Liver (tissue), 9 donors: ENCODE measurements around the gene LDLR. TPM values are rescaled to one million over a fixed set of nuclear protein-coding genes. Genes with fewer than 3 reads are reported as not detected.

Experiments used
- DNase-seq: peaks from one replicate; pipeline ENCODE4 v3.0.0-alpha.2; 2017; ENCODE audit warnings: low spot score
- H3K27ac ChIP-seq, 2 donors: one replicate each; pipeline ENCODE4 v1.7.0; 2013; ENCODE audit warnings: inconsistent platforms in 2 of 2, low read length in 2 of 2, control low read depth in 1 of 2, low read depth in 1 of 2, mild to moderate bottlenecking in 1 of 2
- H3K27me3 ChIP-seq, 4 donors: one replicate each; pipeline versions ENCODE4 v1.6.1 to v1.7.0; 2013; ENCODE audit warnings: low read length in 3 of 4, inconsistent platforms in 1 of 4, mild to moderate bottlenecking in 1 of 4, moderate library complexity in 1 of 4; ENCODE audit not compliant: control insufficient read depth in 4 of 4, insufficient read depth in 4 of 4
- H3K36me3 ChIP-seq, 4 donors: one replicate each; pipeline versions ENCODE4 v1.6.1 to v1.7.0; 2013; ENCODE audit warnings: low read length in 3 of 4, mild to moderate bottlenecking in 3 of 4, low read depth in 1 of 4, moderate library complexity in 1 of 4; ENCODE audit not compliant: control insufficient read depth in 4 of 4, insufficient read depth in 3 of 4
- H3K4me1 ChIP-seq, 4 donors: one replicate each; pipeline versions ENCODE4 v1.6.1 to v1.7.0; 2013; ENCODE audit warnings: low read length in 3 of 4, mild to moderate bottlenecking in 3 of 4, moderate library complexity in 1 of 4; ENCODE audit not compliant: control insufficient read depth in 4 of 4, insufficient read depth in 4 of 4
- H3K4me3 ChIP-seq, 3 donors: one replicate each; pipeline versions ENCODE4 v1.6.1 to v1.7.0; 2013; ENCODE audit warnings: low read length in 3 of 3, control low read depth in 1 of 3, low read depth in 1 of 3, mild to moderate bottlenecking in 1 of 3
- H3K9ac ChIP-seq, 2 donors: one replicate each; pipeline ENCODE4 v1.7.0; 2013; ENCODE audit warnings: low read length in 2 of 2, mild to moderate bottlenecking in 2 of 2, moderate library complexity in 2 of 2, control low read depth in 1 of 2, low read depth in 1 of 2
- H3K9me3 ChIP-seq, 4 donors: one replicate each; pipeline versions ENCODE4 v1.6.1 to v1.7.0; 2013; ENCODE audit warnings: low read length in 3 of 4; ENCODE audit not compliant: control insufficient read depth in 4 of 4
- FOXA1 ChIP-seq: IDR thresholded peaks from 2 replicates; pipeline ENCODE4 v1.6.1; 2016; ENCODE audit warnings: antibody characterized with exemption
- FOXA2 ChIP-seq: IDR thresholded peaks from 2 replicates; pipeline ENCODE4 v1.6.1; 2016; ENCODE audit warnings: antibody characterized with exemption
- GABPA ChIP-seq, 2 donors: IDR thresholded peaks in 1 of 2; conservative IDR thresholded peaks in 1 of 2; 2 replicates each; pipeline ENCODE4 v1.6.1; 2016; ENCODE audit warnings: antibody characterized with exemption in 2 of 2, mild to moderate bottlenecking in 1 of 2, moderate library complexity in 1 of 2
- HNF4A ChIP-seq, 2 donors: conservative IDR thresholded peaks; 2 replicates each; pipeline ENCODE4 v1.6.1; 2016; ENCODE audit warnings: antibody characterized with exemption in 2 of 2, mild to moderate bottlenecking in 2 of 2
- HNF4G ChIP-seq: IDR thresholded peaks from 2 replicates; pipeline ENCODE4 v1.6.1; 2016; ENCODE audit warnings: antibody characterized with exemption
- JUND ChIP-seq, 2 donors: IDR thresholded peaks; 2 replicates each; pipeline ENCODE4 v1.6.1; 2016; ENCODE audit warnings: antibody characterized with exemption in 2 of 2
- MAX ChIP-seq: IDR thresholded peaks from 2 replicates; pipeline ENCODE4 v1.6.1; 2016; ENCODE audit warnings: antibody characterized with exemption
- NR2F2 ChIP-seq: IDR thresholded peaks from 2 replicates; pipeline ENCODE4 v1.6.1; 2016; ENCODE audit warnings: antibody characterized with exemption
- RAD21 ChIP-seq, 2 donors: IDR thresholded peaks; 2 replicates each; pipeline ENCODE4 v1.6.1; 2016; ENCODE audit warnings: antibody characterized with exemption in 2 of 2, mild to moderate bottlenecking in 2 of 2
- RXRA ChIP-seq, 2 donors: IDR thresholded peaks; 2 replicates each; pipeline ENCODE4 v1.6.1; 2017 to 2018; ENCODE audit warnings: antibody characterized with exemption in 2 of 2, mild to moderate bottlenecking in 1 of 2
- SP1 ChIP-seq: IDR thresholded peaks from 2 replicates; pipeline ENCODE4 v1.6.1; 2018; ENCODE audit warnings: antibody characterized with exemption, mild to moderate bottlenecking
- TAF1 ChIP-seq: conservative IDR thresholded peaks from 2 replicates; pipeline ENCODE4 v1.6.1; 2016; ENCODE audit warnings: antibody characterized with exemption, mild to moderate bottlenecking
- YY1 ChIP-seq: IDR thresholded peaks from 2 replicates; pipeline ENCODE4 v1.6.1; 2016; ENCODE audit warnings: antibody characterized with exemption, mild to moderate bottlenecking
- WGBS: extraction: QIAGEN DNeasy Blood & Tissue Kit; methylation state at CpG from one replicate; pipeline ENCODE4 v1.1.7; 2013; 5-methylcytosine and 5-hydroxymethylcytosine counted together
- polyA plus RNA-seq, 2 donors: library from polyadenylated mRNA; stranded (reverse) in 1 of 2; unstranded in 1 of 2; fragments of 200-250 nt in 1 of 2; fragments of >200 nt in 1 of 2; fragmentation: Nextera tagmentation in 1 of 2; extraction: Ambion mirVana in 1 of 2; gene quantifications; one replicate each; pipeline versions ENCODE4 v1.2.1 to v1.2.3, GENCODE V29; 2013 to 2015
- total RNA-seq, 2 donors: library from RNA; depleted of rRNA; stranded (reverse); fragments of >200 nt; gene quantifications; one replicate each; pipeline ENCODE4 v1.2.3, GENCODE V29; 2014
- TF ChIP-seq, protein P1 (sequence below): IDR thresholded peaks from 2 replicates; pipeline ENCODE4 v1.6.1; 2016; ENCODE audit warnings: antibody characterized with exemption
- TF ChIP-seq, protein P2 (sequence below): IDR thresholded peaks from 2 replicates; pipeline ENCODE4 v1.6.1; 2016; ENCODE audit warnings: antibody characterized with exemption, mild to moderate bottlenecking
- TF ChIP-seq, protein P3 (sequence below): fragments of 150-350 bp; IDR thresholded peaks from 2 replicates; pipeline ENCODE4 v1.5.1; 2017; ENCODE audit warnings: improper control_type of control experiment, low read depth, low read length; ENCODE audit not compliant: missing input control
- TF ChIP-seq, protein P4 (sequence below): IDR thresholded peaks from 2 replicates; pipeline ENCODE4 v1.6.1; 2016; ENCODE audit warnings: antibody characterized with exemption
- donor health status: healthy.
- donor health status: healthy.
- donor health status: healthy.
- donor health status: healthy.
- donor health status: healthy.

The LDLR gene
- total and polyA plus RNA-seq, 4 donors, result 17.3 to 141 (median 63.9) TPM

GRCh38 chr19:11054628-11055027, 34.6 kb upstream of the LDLR start (continued):
- TF ChIP-seq GABPA (IDR thresholded peaks at IDR 0.05 in 1 of 2, conservative IDR thresholded peaks at IDR 0.05 in 1 of 2) (no peak), HNF4G (no peak), YY1 (no peak)

DNA sequence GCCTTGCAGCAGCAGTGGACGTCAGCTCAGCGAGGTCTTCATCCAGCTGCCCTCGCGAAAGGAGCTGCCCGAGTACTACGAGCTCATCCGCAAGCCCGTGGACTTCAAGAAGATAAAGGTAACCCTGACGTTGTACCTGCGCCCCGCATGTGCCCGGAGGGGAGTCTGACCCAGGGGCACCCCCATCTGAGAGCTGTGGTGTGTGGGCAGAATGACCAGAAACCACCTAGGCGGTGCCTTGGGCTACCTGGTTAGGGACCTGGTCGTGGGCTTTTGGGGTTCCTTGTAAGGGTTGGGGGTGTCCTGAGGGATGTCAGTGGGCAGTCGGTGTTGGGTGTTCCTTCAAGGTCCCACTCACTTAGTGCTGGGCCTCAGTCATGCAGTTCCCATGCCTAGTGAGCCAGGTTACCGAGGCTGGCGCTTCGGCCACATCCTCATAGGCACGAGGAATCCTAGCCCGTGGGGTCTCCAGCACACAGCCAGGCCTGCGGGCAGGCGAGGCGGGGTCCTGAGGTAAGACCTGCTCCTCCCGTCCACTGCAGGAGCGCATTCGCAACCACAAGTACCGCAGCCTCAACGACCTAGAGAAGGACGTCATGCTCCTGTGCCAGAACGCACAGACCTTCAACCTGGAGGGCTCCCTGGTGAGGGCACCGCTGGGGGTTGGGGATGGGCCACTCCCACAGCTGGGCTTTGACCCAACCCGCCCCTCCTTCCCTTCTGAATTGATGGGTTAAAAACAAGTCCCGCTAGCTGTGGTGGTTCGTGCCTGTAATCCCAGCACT, 30.8 kb upstream of the LDLR start:
- Histone ChIP-seq H3K4me3 (no peak overlapping the region), H3K36me3 (peaks cover 0 to 13% (median 3%) of the 10 kb centered on the region in 4 donors), H3K4me1 (peaks cover 0 to 11% (median 3%) of the 10 kb centered on the region in 4 donors), H3K27ac (no peak overlapping the region), H3K9me3 (no peaks in the 10 kb centered on the region), H3K9ac (no peak overlapping the region), H3K27me3 (no peaks in the 10 kb centered on the region)
- no peak for DNase-seq
- 96% methylated on average over 34 of the region's 34 CpGs for WGBS
- TF ChIP-seq HNF4G (no peak), GABPA (IDR thresholded peaks at IDR 0.05 in 1 of 2, conservative IDR thresholded peaks at IDR 0.05 in 1 of 2) (no peak)

GRCh38 chr19:11059511-11060358, 29.5 kb upstream of the LDLR start:
- 98% methylated on average over 43 of the region's 43 CpGs for WGBS
- no peak overlapping the region for H3K9ac ChIP-seq

More at GRCh38 chr19:11059511-11060358, 29.5 kb upstream of the LDLR start:
- TF ChIP-seq MAX (no peak), RXRA (IDR thresholded peaks at IDR 0.05) (no peak), FOXA1 (no peak), SP1 (no peak), NR2F2 (no peak), RAD21 (IDR thresholded peaks at IDR 0.05) (no peak), GABPA (IDR thresholded peaks at IDR 0.05 in 1 of 2, conservative IDR thresholded peaks at IDR 0.05 in 1 of 2) (no peak), HNF4A (conservative IDR thresholded peaks at IDR 0.05) (no peak), FOXA2 (no peak), HNF4G (no peak), JUND (IDR thresholded peaks at IDR 0.05) (no peak), YY1 (no peak), TAF1 (no peak)
- TF ChIP-seq, protein P1, sequence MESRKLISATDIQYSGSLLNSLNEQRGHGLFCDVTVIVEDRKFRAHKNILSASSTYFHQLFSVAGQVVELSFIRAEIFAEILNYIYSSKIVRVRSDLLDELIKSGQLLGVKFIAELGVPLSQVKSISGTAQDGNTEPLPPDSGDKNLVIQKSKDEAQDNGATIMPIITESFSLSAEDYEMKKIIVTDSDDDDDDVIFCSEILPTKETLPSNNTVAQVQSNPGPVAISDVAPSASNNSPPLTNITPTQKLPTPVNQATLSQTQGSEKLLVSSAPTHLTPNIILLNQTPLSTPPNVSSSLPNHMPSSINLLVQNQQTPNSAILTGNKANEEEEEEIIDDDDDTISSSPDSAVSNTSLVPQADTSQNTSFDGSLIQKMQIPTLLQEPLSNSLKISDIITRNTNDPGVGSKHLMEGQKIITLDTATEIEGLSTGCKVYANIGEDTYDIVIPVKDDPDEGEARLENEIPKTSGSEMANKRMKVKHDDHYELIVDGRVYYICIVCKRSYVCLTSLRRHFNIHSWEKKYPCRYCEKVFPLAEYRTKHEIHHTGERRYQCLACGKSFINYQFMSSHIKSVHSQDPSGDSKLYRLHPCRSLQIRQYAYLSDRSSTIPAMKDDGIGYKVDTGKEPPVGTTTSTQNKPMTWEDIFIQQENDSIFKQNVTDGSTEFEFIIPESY, result no peak
- TF ChIP-seq, protein P2, sequence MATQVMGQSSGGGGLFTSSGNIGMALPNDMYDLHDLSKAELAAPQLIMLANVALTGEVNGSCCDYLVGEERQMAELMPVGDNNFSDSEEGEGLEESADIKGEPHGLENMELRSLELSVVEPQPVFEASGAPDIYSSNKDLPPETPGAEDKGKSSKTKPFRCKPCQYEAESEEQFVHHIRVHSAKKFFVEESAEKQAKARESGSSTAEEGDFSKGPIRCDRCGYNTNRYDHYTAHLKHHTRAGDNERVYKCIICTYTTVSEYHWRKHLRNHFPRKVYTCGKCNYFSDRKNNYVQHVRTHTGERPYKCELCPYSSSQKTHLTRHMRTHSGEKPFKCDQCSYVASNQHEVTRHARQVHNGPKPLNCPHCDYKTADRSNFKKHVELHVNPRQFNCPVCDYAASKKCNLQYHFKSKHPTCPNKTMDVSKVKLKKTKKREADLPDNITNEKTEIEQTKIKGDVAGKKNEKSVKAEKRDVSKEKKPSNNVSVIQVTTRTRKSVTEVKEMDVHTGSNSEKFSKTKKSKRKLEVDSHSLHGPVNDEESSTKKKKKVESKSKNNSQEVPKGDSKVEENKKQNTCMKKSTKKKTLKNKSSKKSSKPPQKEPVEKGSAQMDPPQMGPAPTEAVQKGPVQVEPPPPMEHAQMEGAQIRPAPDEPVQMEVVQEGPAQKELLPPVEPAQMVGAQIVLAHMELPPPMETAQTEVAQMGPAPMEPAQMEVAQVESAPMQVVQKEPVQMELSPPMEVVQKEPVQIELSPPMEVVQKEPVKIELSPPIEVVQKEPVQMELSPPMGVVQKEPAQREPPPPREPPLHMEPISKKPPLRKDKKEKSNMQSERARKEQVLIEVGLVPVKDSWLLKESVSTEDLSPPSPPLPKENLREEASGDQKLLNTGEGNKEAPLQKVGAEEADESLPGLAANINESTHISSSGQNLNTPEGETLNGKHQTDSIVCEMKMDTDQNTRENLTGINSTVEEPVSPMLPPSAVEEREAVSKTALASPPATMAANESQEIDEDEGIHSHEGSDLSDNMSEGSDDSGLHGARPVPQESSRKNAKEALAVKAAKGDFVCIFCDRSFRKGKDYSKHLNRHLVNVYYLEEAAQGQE, result no peak
- TF ChIP-seq, protein P3, sequence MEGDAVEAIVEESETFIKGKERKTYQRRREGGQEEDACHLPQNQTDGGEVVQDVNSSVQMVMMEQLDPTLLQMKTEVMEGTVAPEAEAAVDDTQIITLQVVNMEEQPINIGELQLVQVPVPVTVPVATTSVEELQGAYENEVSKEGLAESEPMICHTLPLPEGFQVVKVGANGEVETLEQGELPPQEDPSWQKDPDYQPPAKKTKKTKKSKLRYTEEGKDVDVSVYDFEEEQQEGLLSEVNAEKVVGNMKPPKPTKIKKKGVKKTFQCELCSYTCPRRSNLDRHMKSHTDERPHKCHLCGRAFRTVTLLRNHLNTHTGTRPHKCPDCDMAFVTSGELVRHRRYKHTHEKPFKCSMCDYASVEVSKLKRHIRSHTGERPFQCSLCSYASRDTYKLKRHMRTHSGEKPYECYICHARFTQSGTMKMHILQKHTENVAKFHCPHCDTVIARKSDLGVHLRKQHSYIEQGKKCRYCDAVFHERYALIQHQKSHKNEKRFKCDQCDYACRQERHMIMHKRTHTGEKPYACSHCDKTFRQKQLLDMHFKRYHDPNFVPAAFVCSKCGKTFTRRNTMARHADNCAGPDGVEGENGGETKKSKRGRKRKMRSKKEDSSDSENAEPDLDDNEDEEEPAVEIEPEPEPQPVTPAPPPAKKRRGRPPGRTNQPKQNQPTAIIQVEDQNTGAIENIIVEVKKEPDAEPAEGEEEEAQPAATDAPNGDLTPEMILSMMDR, result no peak
- TF ChIP-seq, protein P4, sequence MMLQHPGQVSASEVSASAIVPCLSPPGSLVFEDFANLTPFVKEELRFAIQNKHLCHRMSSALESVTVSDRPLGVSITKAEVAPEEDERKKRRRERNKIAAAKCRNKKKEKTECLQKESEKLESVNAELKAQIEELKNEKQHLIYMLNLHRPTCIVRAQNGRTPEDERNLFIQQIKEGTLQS, result no peak
- H3K9me3 ChIP-seq, result no peaks in the 10 kb centered on the region
- no peak overlapping the region for H3K4me3 ChIP-seq
- peaks cover 0 to 10% (median 2%) of the 10 kb centered on the region in 4 donors for H3K4me1 ChIP-seq
- peaks cover 0 to 13% (median 3%) of the 10 kb centered on the region in 4 donors for H3K36me3 ChIP-seq
- H3K27ac ChIP-seq, result no peak overlapping the region
- H3K27me3 ChIP-seq, result no peaks in the 10 kb centered on the region
- DNase-seq, result no peak
